ENCODE measurements around the gene RPL27A. TPM values are rescaled to one million over a fixed set of nuclear protein-coding genes. Genes with fewer than 3 reads are reported as not detected.

The RPL27A gene
- total RNA-seq, 2 donors from 2014 or later: 320 to 1,209 TPM

- peak; percentile 22 for ATAC-seq
- DNase-seq: no peak
- H3K27me3 ChIP-seq: no peaks in the 10 kb centered on the region
- H3K4me1 ChIP-seq: peaks cover 32% of the 10 kb centered on the region
- H3K9me3 ChIP-seq: no peaks in the 10 kb centered on the region
- TF ChIP-seq POLR2A (IDR thresholded peaks at IDR 0.05): no peak
- TF ChIP-seq, protein P1, sequence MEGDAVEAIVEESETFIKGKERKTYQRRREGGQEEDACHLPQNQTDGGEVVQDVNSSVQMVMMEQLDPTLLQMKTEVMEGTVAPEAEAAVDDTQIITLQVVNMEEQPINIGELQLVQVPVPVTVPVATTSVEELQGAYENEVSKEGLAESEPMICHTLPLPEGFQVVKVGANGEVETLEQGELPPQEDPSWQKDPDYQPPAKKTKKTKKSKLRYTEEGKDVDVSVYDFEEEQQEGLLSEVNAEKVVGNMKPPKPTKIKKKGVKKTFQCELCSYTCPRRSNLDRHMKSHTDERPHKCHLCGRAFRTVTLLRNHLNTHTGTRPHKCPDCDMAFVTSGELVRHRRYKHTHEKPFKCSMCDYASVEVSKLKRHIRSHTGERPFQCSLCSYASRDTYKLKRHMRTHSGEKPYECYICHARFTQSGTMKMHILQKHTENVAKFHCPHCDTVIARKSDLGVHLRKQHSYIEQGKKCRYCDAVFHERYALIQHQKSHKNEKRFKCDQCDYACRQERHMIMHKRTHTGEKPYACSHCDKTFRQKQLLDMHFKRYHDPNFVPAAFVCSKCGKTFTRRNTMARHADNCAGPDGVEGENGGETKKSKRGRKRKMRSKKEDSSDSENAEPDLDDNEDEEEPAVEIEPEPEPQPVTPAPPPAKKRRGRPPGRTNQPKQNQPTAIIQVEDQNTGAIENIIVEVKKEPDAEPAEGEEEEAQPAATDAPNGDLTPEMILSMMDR (IDR thresholded peaks at IDR 0.05): no peak
- no peak overlapping the region for H3K4me3 ChIP-seq
- WGBS, 2 donors: 43 to 51% methylated on average over 3 of the region's 3 CpGs
- intact Hi-C loops (cut with DNase I): no loop called here
- H3K27ac ChIP-seq: peak overlapping the region; percentile 42 to 67 (median 46)
- H3K36me3 ChIP-seq (replicated peaks in 1 of 2; ENCODE audit: insufficient read depth in 1 of 2, low read depth in 2 of 2): peaks cover 0 to 2% of the 10 kb centered on the region in 2 donors
These were observed 49.7 kb downstream of the RPL27A start for GRCh38 chr11:8732324-8732670.

DNA sequence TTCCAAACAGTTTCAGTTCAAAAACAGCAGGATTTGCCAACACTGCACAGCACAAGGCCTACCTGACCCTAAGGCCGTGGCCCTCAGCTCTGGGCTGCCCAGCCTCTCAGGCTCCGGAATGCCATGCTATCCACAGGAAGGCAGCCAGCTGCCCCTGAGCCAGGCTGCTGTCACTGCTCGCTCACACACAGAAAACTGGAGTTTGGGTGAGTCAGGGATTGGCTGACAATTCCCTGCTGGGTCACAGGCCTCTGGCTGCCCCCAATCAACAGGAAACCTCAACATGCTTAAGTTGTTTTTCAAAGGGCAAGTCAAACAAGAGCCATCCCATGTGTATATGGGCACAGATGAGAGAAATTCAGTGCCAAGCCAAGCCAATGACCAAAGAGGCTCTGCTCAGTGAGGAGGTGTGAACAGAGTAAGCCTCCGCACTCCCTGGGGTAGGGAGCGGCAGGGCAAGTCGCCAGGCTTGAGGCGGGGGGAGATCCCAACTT lies 50.2 kb downstream of the RPL27A start:
- peaks cover 28% of the 10 kb centered on the region for H3K4me1 ChIP-seq
- H3K4me3 ChIP-seq: no peak overlapping the region
- DNase-seq: peak; percentile 70 to 85 (median 76)
- H3K27me3 ChIP-seq: no peaks in the 10 kb centered on the region
- intact Hi-C loops (cut with DNase I): no loop called here
- ATAC-seq: peak; percentile 89
- peak overlapping the region; percentile 0 to 67 (median 45) for H3K27ac ChIP-seq
- no peak for TF ChIP-seq POLR2A (IDR thresholded peaks at IDR 0.05)
- TF ChIP-seq, protein P1 (IDR thresholded peaks at IDR 0.05): no peak
- peaks cover 0 to 2% of the 10 kb centered on the region in 2 donors for H3K36me3 ChIP-seq (replicated peaks in 1 of 2; ENCODE audit: insufficient read depth in 1 of 2, low read depth in 2 of 2)
- no peaks in the 10 kb centered on the region for H3K9me3 ChIP-seq
- 42 to 43% methylated on average over 6 to 7 of the region's 7 CpGs for WGBS, 2 donors

- no peak for DNase-seq
- Histone ChIP-seq H3K27me3 (no peaks in the 10 kb centered on the region), H3K4me1 (peaks cover 28% of the 10 kb centered on the region), H3K36me3 (replicated peaks in 1 of 2; ENCODE audit: insufficient read depth in 1 of 2, low read depth in 2 of 2) (peaks cover 0 to 2% of the 10 kb centered on the region in 2 donors), H3K4me3 (no peak overlapping the region), H3K27ac (peak overlapping the region in 2 of 4 donors; percentile 42 to 67), H3K9me3 (no peaks in the 10 kb centered on the region)
- TF ChIP-seq POLR2A (IDR thresholded peaks at IDR 0.05): no peak
- TF ChIP-seq, protein P1 (IDR thresholded peaks at IDR 0.05): no peak
- intact Hi-C loops (cut with DNase I): no loop called here
- ATAC-seq: no peak
- 61% methylated on average over 2 of the region's 2 CpGs; no CpG with 5 or more reads in 1 of the 2 donors for WGBS, 2 donors
These were observed 51.3 kb downstream of the RPL27A start for GRCh38 chr11:8733852-8734251.

DNA sequence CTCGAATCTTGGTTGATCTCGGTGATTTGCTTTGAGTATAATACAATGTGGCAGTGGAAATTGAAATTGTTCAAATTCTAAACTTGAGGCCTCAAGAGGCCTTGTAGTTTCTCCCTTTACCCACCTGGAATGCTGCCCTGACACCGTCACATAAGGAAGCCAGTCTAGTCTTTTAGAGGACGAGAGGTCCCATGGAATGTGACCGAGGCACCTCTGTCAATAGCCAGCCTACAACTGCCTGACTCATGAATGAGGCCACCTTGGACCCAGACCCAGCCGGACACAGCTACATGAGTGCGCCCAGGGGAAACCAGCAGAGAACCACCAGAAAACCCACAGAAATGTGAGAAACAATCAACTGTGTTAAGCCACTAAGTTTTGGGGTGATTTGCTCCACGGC lies 52.5 kb downstream of the RPL27A start:
- ATAC-seq: no peak

More for the DNA sequence above, 52.5 kb downstream of the RPL27A start:
- H3K4me1 ChIP-seq: peaks cover 40% of the 10 kb centered on the region
- TF ChIP-seq, protein P1 (IDR thresholded peaks at IDR 0.05): no peak
- no peak for TF ChIP-seq POLR2A (IDR thresholded peaks at IDR 0.05)
- no peak overlapping the region for H3K27ac ChIP-seq
- 87 to 88% methylated on average over 5 to 8 of the region's 8 CpGs for WGBS, 2 donors
- H3K4me3 ChIP-seq: no peak overlapping the region
- intact Hi-C loops (cut with DNase I): no loop called here
- no peak for DNase-seq
- H3K27me3 ChIP-seq: no peaks in the 10 kb centered on the region
- no peaks in the 10 kb centered on the region for H3K36me3 ChIP-seq (replicated peaks in 1 of 2; ENCODE audit: insufficient read depth in 1 of 2, low read depth in 2 of 2)
- H3K9me3 ChIP-seq: no peaks in the 10 kb centered on the region
